Tibial nerve (tissue), 3 donors: ENCODE data around the gene CRTC3.

Source experiments
- POLR2A ChIP-seq, 2 donors: fragments of 450-650 bp; IDR thresholded peaks; one replicate each; pipeline ENCODE4 v1.6.1; 2017; ENCODE audit warnings: antibody characterized with exemption in 2 of 2, mild to moderate bottlenecking in 2 of 2, moderate library complexity in 2 of 2
- TF ChIP-seq, protein P1 (sequence below), 5 experiments: fragments of 200-600 bp in 3 of 5; fragments of 450-650 bp in 2 of 5; sonication (generic) in 3 of 5; IDR thresholded peaks; one replicate each; pipeline ENCODE4 v1.5.1; 2016 to 2019; ENCODE audit warnings: antibody characterized with exemption in 5 of 5, mild to moderate bottlenecking in 3 of 5, moderate library complexity in 2 of 5

GRCh38 chr15:90501898-90502297 is 27.8 kb upstream of the CRTC3 start:
- TF ChIP-seq, protein P1, sequence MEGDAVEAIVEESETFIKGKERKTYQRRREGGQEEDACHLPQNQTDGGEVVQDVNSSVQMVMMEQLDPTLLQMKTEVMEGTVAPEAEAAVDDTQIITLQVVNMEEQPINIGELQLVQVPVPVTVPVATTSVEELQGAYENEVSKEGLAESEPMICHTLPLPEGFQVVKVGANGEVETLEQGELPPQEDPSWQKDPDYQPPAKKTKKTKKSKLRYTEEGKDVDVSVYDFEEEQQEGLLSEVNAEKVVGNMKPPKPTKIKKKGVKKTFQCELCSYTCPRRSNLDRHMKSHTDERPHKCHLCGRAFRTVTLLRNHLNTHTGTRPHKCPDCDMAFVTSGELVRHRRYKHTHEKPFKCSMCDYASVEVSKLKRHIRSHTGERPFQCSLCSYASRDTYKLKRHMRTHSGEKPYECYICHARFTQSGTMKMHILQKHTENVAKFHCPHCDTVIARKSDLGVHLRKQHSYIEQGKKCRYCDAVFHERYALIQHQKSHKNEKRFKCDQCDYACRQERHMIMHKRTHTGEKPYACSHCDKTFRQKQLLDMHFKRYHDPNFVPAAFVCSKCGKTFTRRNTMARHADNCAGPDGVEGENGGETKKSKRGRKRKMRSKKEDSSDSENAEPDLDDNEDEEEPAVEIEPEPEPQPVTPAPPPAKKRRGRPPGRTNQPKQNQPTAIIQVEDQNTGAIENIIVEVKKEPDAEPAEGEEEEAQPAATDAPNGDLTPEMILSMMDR (IDR thresholded peaks at IDR 0.05) = no peak
- TF ChIP-seq POLR2A (IDR thresholded peaks at IDR 0.05) = no peak
